ENCODE data around the gene ZBTB20.

ZBTB20 gene

DNA sequence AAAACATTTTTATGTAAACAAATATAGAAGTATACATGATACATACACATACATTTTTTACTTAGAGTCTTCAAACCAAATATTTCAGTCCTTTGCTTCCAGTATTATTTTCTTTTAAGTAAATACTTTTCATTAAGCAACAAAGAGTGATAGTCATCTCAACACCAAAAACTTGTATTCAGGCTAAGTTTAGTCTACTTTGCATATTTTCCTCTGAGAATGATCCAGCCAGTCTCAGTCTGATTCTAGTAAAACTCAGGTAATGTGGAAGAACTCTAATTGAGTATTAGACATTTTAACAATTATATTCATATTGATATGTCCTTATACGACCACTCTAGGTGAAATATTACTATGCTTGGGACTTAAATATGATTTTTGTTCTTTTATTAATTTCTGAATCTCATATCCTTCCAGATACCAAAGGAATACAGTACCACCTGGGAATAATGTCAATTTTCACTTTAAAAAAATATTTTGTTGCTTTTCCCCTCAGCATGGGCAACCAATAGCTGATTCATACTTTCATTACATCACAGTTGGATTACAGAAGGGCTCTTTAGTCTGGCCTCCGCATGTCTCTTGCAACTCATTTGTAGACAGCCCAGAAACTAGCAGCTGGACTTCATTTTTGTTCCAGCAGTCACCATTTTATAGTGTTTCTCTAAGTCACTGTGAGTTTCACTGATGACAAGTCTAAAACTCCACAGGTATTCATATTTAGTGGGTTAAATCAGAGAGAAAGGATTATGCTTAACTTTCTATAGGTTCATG is 390.4 kb downstream of the ZBTB20 start:
- no peak for DNase-seq

DNA sequence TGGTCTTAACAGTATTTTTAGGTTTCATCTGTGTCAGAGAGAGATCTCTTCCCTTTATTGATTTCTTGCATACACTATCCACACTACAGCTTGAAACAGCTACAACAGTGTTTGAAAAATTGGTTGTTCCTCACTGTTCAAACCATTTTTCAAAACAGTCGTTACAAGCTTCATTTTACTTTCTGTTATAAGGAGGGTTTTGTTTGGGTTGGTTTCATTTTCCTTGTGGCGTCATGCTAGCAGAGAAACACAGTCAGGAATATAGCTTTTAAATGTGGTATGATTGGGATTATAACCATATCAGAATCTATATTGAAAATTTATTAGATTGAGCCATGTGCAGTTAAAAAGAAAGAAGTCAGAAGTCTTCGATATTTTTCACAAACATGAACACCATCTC is 400.6 kb downstream of the ZBTB20 start:
- no peak for DNase-seq

DNA sequence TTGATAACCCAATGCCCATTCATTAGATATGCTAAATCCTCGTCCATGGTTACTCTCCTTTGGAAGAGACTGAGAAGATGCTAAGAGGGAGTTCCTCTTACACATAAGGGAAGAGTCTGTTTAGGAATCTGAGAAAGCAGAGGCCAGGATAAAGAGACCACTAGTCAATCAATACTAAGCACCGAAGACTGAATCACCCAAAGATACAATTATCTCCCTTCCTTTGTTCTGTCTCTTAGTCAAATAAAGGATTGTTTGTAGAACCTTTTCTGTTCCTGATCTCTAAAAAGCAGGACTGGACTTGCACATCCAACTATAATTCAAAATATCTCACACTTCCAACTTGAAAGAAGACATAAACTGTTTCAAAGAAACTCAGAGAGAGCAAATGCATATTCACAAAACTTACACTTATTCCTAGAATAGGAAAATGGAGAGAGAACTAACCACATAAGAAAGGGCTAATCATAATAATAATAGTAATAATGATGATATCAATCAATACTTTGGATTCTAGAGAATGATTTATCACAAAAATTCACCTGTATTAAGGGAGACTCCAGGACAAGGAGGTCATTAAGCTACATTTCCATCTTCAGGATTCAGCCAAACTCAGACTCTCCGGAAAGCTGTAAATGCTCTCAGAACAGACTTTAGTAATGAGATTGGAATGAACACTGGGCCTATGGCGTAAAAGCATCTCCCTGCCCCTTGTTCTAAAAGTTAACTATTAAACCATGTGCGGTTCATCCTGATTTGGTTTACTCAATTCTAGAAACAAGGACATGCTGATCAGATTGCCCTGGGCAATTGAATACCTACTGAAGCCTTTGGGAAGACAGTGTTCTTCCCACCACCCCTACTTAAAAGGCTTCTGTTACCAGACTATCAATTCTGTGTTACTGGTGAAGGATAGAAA is 401.5 kb downstream of the ZBTB20 start:
- no peak for DNase-seq

DNA sequence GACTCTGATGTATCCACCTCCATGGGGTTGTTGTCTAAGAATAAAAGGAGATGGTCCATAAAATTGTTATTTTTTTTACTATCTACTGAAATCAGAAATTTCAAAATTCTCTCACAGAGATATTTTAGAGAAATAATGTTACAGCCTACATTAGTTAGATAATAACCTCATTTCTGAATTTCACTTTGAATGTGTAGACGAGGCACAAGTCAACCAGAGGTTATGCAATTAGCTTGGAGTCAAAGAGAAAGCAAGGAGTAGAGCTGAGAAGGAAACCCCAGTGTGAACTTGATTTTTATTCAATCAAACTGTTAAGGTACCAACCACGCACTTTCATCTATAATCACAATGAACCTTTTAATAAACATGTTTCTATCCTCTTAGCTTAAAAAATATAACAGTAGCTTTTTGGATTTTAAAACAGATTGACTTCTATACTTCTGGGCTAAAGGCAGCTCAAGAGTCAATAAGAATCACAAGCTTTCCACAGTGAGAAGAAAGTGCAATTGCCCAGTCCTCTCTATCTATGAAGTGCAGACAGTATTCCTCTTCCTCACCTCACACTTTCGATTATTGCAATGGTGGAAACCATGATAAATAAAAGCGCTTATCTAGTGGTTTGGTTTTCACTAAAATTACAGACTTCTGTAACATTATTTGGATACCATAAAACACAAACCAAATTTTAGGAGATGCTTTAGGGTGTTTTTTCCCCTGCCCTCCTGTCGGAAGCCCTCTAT is 403.2 kb downstream of the ZBTB20 start:
- no peak for DNase-seq

DNA sequence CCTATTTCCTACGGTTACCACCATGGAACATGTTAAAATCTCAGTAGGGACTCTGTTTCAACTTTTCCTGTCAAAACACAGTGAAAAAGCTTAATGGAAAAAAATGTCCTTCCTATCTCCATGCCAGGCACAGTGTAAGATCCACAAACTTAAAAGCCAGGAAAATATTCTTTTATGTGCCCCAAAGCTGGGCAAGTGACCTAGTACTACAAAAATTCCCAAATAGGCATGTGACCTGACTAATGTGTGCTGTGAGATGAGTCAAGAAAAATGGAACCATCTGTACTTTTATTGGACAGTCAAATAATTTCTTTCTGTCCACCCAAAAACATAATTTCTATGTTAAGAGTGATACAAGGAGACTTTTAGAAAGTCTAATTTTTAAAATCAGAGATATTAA is 406.0 kb downstream of the ZBTB20 start:
- no peak for DNase-seq

DNA sequence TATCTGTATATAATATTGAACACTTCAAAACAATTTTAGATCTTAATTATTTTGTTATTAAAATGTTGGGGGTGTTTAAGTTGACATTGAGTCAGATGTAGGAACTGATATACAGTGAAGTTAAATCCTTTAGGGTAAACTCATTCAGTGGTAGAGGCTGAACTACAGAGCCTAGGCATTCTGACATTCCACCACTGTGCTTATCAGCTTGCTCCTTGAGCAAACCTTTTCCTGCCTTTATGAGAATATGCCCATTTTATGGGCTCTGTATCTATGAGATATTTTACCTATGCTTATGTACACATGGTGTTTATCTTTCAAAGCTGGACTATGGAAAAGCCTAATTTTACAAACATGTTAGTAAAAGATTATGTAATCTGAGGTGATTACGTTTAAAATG is 407.5 kb downstream of the ZBTB20 start:
- DNase-seq = no peak

DNA sequence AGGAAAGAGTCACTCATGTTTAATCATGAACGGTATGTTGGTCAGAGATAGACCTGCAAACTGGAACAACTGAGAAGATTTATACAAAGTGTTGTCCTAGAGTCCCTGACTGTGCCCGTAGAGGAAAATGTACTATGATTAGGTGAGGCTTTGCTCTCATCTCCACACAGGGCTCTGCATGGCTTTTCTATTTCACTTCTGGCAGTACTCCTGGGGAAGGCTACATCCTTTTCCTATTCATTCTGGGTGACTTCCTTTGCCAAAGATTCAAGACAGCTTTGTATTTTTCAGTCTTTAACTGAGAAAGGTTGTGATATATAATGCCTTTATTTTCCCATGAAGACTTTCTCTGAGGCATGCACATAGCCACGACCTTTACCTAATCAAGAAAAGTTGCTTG is 414.7 kb downstream of the ZBTB20 start:
- no peak for DNase-seq

DNA sequence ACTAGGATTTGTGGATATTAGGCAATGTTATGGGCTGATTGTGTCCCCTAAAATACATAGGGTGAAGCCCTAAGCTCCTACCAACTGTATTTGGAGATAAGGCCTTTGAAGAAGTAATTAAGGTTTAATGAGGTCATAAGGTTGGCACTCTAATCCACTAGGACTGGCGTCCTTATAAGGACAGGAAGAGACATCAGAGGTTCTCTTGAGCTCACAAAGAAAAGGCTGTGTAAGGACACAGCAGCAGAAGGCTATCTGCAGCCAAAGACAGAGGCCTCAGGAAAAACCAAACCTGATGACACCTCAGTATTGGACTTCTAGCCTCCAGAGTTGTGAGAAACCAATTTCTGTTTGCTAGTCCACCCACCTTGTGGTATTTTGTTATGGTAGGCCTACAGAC is 416.7 kb downstream of the ZBTB20 start:
- no peak for DNase-seq

DNA sequence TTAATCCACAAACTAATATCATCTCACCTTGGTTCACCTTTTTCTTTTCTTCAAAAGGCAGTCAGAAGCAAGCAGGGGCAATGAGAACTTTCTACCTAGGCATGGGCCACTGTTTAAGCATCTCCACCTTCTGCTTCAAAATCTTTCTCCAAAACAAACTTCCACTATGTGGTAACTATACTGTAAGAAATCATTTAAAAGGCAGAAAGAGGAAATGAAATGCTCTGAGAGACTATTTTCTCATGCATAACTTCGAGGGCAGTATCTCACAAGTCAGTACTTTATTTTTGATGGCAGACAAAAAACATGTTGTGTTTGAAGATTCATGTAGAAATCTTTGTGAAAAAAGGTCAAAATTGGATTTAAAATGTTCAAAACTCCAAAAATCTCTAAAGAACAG is 419.7 kb downstream of the ZBTB20 start:
- no peak for DNase-seq

DNA sequence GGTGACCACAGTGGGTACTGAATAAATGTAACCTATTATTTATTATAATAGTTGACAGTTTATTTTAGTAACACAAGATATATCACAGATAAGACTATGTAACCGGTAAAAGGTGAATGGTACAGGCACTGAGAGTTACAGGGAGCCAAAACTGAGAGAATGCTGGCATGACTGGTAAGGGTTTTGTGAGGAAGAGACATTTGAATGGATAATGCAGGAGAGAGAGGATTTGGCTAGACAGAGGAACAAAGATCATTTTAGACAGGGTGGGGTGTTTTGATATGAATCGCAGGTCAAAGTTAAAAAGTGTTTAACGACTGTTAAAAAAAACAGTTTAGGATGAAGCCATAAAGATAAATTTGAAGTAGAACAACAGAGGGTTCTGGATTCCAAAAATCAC is 421.1 kb downstream of the ZBTB20 start:
- DNase-seq = no peak

DNA sequence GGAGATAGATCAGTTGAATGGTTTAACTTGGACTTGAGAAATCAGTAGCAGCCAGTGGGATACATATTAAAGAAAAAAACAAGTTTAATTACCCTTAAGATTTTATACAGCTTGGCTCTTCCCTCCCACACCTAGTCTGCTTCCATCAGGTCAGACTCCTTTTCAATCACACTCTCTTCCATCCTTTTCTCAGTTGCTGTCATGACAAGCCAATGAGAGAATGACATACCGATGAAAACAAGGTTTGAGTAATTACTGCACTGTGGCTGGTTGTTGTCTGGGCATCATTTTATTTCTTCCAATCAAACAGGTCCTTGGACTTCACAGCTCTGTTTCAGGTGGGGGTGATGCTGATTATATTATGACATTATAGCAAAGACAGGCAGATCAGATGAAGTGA is 424.6 kb downstream of the ZBTB20 start:
- no peak for DNase-seq

DNA sequence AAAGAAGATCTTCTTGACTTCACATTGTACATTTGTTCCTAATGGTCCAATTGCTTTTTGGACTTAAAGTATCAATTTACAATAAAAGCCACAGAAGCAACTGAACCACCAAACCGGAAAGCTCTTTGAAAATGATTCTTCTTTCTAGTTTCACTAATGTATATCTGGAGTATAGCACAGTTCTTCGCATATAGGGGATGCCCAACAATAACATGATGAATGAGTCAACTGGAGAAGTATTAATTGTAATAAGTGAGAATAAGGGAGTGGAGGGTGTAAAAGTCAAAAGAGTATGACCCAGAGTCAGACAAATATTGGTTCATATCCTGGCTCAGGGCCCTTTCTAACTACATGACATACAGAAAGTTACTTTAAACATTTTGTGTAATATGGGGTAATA is 425.2 kb downstream of the ZBTB20 start:
- DNase-seq = no peak

DNA sequence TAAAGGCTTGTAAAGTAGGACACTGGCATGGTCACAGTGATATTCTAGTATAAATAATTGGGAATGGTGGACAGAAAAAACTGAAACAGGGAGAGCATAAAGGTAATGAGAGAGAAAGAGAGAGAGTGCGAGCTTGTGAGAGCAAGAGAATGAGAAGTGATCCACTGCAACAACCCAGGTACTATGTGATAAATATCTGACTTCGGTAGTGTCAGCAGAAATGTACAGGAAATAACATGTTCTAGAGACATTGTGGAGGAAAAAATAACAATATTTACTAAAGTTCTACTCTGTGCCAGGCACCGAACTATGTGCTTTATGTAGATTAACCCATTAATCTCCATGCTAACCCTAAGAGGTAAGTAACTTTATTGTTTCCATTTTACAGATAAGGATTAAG is 425.9 kb downstream of the ZBTB20 start:
- DNase-seq = no peak

DNA sequence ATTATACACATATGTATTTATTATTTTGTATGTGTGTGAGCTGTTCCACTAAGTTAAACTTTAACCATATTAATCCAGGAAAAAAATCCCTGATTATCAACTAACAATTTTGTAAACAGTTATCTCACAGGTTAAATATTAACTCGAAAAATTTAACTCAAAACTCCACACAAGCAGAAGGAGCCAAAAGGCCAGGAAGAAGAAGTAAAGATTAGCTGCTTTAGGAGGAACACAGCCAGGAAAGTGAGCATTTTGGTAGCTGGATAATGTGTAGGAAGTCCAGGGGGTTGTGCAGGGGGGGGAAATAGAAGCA is 428.2 kb downstream of the ZBTB20 start:
- no peak for DNase-seq

DNA sequence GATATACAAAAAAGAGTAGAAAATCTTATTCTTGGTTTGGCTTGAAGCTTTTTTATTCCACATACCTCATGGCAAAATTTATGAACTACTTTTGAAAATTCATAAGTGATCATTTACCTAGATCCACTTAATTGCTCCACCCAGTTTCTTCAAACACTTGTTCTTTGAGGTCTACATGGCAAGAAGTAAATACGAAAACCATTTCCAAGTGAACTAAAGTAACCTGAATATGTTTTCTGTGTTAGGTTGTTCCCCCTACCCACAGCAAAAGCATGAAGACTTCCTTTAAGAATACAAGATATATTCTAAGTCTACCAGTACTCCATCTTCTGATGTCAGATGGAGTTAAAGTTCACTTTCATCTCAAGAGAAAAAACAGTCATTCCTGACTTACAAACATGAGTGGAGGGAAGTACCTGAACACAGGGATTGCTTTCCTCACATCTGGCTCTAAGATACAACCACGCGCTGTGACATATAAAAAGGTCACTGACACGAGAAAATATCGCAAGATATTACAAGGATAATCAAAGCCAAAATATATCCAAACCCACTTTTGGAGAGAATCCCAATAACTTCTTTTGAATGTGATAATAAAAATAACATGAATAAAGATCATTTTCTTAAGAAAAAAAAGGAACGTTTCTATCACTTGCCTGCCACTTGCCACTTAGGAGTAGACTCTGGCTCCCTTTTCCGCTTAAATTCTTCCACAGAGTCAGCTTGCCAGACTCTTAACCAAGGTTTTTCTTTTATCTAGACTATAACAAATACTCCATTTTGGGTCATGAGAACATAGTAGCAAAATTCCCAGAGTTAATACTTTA is 428.8 kb downstream of the ZBTB20 start:
- no peak for DNase-seq

DNA sequence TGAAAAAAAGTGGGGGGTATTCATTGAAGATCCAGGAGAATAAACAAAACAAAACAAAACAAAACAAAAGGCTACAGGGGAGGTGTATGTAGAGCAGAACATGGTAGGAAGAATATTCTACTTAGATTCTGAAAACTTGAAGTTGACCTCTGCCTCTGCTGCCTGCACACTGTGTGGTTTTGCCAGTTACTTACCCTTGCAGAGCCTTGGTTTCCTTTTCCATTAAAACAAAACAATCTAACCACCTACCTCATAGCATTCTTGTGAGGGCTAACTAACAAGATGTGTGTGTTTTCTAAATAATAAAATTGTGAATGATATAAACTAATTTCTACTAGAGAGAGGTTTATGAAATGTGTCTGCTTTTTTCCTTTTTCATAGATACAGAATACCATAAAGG is 430.2 kb downstream of the ZBTB20 start:
- DNase-seq = no peak

DNA sequence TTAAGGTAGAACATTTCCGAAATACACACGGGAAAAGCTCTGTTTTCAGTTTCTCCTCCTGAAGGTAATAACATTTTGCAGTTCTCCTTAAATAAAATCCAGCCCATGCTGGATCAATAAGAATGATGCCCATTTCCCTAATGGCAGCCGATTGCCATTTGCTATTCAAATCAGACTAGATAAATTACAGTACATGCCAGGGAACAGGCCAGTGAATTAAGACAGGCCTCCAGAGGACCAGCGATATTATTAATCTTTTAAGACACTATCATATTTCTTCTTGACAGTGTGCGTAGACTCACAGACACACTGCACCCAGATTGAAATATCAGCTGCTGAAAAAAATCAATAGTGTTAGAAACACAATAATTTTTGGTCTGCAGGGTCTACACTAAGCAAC is 431.0 kb downstream of the ZBTB20 start:
- DNase-seq = no peak

DNA sequence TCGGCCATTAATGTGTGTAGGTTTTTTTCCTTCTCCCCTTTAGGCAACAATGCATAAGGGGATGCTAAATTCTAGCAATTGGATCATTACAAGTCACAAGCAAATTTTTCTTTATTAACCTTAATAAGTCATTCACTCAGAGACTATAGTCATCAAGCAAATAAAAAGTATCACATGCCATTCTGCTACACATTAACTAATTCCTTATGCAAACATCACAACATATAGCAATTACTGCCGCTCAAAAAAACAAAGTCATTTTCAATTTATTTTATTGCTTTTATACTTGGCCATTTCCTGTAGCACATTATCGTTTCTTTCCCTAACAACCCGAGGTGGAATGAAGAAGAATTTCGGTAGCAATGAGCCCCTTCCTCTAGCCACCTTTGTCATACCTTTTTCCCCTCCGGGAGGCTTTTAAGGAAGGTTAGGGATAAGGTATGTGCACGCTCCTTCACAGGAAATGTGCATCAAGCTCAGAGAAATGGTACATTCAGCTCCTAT is 432.1 kb downstream of the ZBTB20 start:
- DNase-seq = no peak

DNA sequence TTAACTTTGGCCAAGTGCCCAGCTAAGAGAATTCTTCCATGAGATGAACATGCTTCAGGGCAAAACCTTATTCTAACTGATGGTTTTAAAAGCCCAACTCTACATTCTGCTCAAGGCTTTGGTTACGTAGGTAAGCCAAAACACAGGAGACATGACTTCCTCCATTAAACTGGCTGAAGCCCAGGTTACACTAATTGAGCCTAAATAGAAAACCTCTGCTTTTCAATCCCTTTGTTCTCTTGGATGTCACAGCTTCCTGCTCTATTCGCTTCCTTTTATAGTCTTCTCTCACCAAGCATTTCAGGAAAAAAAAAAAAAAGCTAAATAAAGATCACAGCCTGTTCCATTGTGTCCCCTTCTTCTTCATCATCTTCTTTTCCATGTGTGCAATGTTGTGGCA is 432.9 kb downstream of the ZBTB20 start:
- DNase-seq = no peak

DNA sequence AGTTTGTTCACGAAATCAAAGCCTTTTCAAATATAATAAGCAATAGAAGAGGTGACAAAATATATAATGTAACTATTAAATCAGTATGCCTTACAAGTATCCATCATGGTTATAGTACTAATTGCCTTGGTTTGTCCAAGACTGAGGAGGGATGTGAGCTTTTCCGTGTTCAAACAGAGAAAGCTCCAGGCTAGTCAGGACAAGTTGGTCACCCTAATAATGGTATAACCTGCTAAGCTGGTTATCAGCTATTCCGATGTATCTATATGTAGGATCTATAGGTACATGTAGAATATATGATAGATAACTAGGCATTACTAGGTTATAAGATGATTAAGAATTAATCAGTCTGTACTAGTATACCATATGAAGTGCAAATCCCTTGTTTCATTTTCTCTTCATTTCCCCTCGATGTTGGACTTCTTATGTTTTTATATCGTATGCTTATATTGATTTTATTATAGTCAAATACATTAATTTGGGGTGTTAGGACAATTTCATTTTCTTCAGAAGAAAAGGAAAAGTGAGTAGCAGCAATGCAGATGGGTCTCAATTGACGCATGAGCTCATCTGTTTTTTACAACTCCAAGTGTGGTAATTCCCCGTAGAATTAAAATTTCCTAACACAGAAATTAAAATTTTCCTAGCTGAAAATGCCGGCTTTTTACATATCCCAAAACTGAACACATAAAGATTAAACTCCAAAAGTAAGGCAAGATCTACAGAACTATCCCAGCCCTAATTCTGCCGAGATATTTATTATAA is 434.2 kb downstream of the ZBTB20 start:
- no peak for DNase-seq

DNA sequence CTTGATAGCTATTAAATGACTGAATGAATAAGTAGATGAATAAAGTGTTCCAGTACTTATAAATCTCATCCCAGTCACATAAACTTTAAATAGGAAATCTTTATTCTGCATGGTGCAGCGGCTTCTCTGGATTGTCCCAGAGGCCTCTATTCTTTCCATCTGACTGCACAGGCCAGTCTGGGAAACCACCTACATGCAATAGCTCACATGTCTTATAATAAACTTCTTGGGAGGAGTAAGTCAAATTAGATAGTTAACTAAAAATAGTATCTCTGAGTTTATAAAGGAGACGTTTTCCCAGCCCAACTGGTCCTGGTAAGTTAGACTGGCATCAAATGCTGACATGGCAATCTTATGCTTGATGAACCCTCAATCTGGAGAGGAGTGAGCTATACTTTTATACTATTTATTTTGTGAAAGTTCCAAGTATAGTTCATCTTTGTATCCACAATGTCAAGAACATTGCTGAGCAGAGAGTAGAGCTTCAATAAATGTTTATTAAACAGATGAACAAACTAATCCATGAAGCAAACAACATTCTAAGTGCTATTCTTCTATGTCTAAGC is 435.7 kb downstream of the ZBTB20 start:
- no peak for DNase-seq

DNA sequence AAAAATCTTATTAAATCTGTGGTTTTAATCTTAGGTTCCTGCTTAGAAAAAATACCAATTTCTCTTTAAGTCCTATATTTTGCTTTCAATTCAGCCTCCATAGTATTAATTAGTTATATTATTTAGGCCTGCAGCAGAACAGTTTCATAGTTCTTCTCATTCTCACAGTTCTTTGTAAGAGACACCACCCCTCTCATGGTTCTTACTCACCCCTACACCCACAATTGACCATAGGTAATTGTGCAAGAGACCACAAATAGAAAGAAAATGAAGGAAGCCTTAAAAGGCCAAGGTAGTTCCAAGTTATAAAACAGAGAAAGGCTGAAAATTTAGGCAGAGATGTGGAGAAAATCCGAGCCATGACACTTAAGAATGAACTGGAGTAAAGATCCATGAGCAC is 438.0 kb downstream of the ZBTB20 start:
- no peak for DNase-seq
